DMS114 treated with DMSO at 0.1 percent for 48 hours (cell line): ENCODE results near the gene C1QTNF12.

Experiments
- DNase-seq: peaks from one replicate; lab custom pipeline; 2025; ENCODE audit not compliant: unreplicated experiment; lab: John Stamatoyannopoulos, UW

C1QTNF12 gene

GRCh38 chr1:1229770-1230169 lies 16.8 kb downstream of the C1QTNF12 start:
- DNase-seq, result no peak

DNA sequence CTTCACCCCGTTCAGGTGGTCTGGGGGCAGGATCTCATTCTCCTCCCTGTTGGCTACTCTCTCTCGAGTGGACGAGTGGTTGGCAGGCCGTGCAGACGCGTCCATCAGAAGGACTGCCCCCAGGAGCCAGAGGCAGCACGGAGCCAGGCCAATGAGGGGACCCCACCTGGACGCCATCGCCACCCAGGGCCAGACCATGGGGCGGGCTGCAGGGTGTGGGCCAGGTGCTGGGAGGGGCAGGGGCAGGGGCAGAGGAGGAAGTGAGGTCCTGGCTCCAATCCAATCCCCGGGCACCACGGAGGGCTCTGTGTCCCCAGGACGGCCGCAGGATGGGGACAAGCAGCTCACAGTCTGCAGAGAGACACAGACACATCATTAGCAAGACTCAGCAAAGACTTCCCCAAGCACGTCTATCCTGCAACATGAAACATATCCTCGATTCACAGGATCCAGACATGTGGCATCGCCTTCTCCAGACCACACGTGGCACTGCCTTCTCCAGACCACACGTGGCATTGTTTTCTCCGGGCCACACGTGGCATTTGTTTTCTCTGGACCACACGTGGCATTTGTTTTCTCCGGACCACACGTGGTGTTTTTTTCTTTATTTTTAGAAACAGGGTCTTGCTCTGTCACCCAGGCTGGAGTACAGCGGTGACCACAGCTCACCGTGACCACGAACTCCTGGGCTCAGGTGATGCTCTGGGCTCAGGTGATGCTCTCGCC lies 17.8 kb downstream of the C1QTNF12 start:
- DNase-seq, result no peak

DNA sequence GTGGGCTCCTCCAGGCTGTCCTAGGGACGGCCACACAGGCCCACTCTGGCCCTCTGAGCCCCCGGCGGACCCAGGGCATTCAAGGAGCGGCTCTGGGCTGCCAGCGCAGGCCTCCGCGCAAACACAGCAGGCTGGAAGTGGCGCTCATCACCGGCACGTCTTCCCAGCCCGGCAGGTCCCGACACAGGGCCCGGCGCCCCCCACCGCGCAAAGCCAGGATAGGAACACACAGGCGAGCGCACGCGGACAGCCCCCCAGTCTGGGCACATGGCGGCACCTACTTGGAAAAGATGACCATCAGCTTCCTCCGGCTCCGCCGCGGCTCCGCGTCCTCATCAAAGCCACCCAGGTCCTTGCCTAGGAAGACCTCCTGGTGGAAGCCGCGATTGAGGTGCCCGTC lies 18.3 kb downstream of the C1QTNF12 start:
- no peak for DNase-seq

- DNase-seq, result no peak
Observed at GRCh38 chr1:1227386-1227785, 19.1 kb downstream of the C1QTNF12 start.

- no peak for DNase-seq
Observed at GRCh38 chr1:1226566-1227362, 19.8 kb downstream of the C1QTNF12 start.

GRCh38 chr1:1225913-1226312 lies 20.6 kb downstream of the C1QTNF12 start:
- no peak for DNase-seq

GRCh38 chr1:1225238-1225845 lies 21.2 kb downstream of the C1QTNF12 start:
- no peak for DNase-seq

GRCh38 chr1:1223891-1224290 lies 22.6 kb downstream of the C1QTNF12 start:
- no peak for DNase-seq

DNA sequence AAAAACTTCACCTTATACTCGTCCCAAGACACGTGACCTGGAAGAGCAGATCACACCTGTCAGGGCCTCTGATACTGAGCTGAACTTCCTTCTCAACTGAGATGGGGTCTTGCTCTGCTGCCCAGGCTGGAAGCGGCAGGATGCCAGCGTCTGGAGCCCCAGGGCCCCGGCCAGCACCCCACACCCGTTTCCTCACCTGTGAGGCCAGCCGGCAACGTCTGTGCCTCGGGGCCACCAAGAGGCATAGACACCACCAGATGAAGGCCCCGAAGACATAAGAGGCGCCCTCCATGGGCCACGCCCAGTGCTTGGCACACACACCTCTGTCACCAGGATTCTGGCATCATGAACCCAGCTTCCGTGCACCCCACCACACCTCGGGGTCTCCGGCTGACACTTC lies 23.2 kb downstream of the C1QTNF12 start:
- no peak for DNase-seq

GRCh38 chr1:1222575-1223225 lies 23.8 kb downstream of the C1QTNF12 start:
- DNase-seq, result no peak

GRCh38 chr1:1221887-1222574 lies 24.5 kb downstream of the C1QTNF12 start:
- DNase-seq, result no peak

GRCh38 chr1:1220197-1220596 lies 26.3 kb downstream of the C1QTNF12 start:
- no peak for DNase-seq

- no peak for DNase-seq
Observed at GRCh38 chr1:1219341-1219740, 27.2 kb downstream of the C1QTNF12 start.

DNA sequence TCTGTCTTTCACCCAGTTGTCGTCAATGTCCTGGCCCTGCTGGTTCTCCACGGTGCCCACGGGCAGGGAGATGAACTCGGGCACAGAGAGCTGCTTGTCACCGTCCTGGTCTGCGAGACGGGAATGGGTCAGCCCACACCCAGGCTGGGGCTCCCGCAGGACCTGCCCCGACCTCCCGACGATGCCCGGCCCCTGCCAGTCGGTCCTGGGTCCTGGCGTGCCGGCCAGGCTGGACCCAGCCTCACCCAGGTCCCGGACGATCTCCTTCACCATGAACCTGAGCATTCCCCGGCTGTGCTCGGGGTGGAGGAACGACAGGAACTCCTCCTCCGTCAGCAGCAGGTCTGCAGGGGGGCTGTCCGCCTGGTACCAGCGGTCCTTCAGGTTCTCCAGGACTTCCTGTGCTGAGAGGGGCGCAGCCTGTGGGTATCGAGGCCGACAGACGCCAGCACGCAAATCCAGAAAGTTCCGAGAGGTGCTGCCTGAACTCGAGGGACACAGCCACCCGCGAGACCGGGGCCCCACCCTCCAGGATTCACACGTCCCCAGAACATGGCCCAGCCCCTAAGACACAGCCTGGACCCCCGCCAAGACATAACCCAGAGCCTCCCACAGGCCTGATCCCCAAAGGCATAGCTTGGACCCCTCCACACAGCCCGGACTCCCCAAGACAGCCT lies 27.9 kb downstream of the C1QTNF12 start:
- no peak for DNase-seq

GRCh38 chr1:1217621-1218523 lies 28.6 kb downstream of the C1QTNF12 start:
- no peak for DNase-seq

GRCh38 chr1:1216770-1217620 lies 29.5 kb downstream of the C1QTNF12 start:
- no peak for DNase-seq

GRCh38 chr1:1215881-1216605 lies 30.5 kb downstream of the C1QTNF12 start:
- no peak for DNase-seq
